Smooth muscle cell of the brain vasculature (primary cell): ENCODE data around the gene ANKRD49.

Experiments
- DNase-seq: peaks from one replicate; pipeline ENCODE4 v3.0.0-alpha.2; 2012; ENCODE audit warnings: low read depth, low spot score

The ANKRD49 gene

GRCh38 chr11:94544646-94545263 is 51.0 kb downstream of the ANKRD49 start:
- no peak for DNase-seq

- no peak for DNase-seq
These were observed 51.7 kb downstream of the ANKRD49 start for GRCh38 chr11:94545264-94546161.

GRCh38 chr11:94546162-94546470 is 52.3 kb downstream of the ANKRD49 start:
- no peak for DNase-seq

GRCh38 chr11:94546886-94547285 is 53.1 kb downstream of the ANKRD49 start:
- no peak for DNase-seq

GRCh38 chr11:94549146-94549545 is 55.4 kb downstream of the ANKRD49 start:
- DNase-seq: no peak
